Heart left ventricle (tissue), 16 donors: Measurements from ENCODE around the gene SLC41A1. TPM values are rescaled to one million over a fixed set of nuclear protein-coding genes. Genes with fewer than 3 reads are reported as not detected.

Source experiments
- ATAC-seq, 4 donors: fragments of 200-7000 bp; cut with Tn5 transposase; one replicate each; pipeline ENCODE4 v1.9.1; 2020 to 2022; ENCODE audit warnings: moderate library complexity in 4 of 4, mild to moderate bottlenecking in 3 of 4, moderate number of reproducible peaks in 1 of 4
- DNase-seq, 5 donors: peaks; one replicate each; pipeline ENCODE4 v3.0.0-alpha.2; 2020
- H3K27ac ChIP-seq, 12 donors: fragments of 200-600 bp; sonication (generic) in 4 of 12; one replicate each; pipeline versions ENCODE4 v1.5.0 to v1.8.0; 2016 to 2022; ENCODE audit warnings: mild to moderate bottlenecking in 2 of 12
- H3K27me3 ChIP-seq, 9 donors: fragments of 200-600 bp; sonication (generic) in 2 of 9; one replicate each; pipeline versions ENCODE4 v1.5.1 to v1.8.0; 2016 to 2022; ENCODE audit warnings: mild to moderate bottlenecking in 3 of 9
- H3K36me3 ChIP-seq, 9 donors: fragments of 200-600 bp; sonication (generic) in 2 of 9; one replicate each; pipeline versions ENCODE4 v1.5.0 to v1.8.0; 2018 to 2022; ENCODE audit warnings: mild to moderate bottlenecking in 2 of 9
- H3K4me1 ChIP-seq, 12 donors: fragments of 200-600 bp; sonication (generic) in 4 of 12; one replicate each; pipeline versions ENCODE4 v1.5.0 to v1.8.0; 2016 to 2022; ENCODE audit warnings: mild to moderate bottlenecking in 3 of 12
- H3K4me3 ChIP-seq, 12 donors: fragments of 200-600 bp; sonication (generic) in 4 of 12; one replicate each; pipeline versions ENCODE4 v1.5.0 to v1.8.0; 2017 to 2022; ENCODE audit warnings: mild to moderate bottlenecking in 9 of 12, moderate library complexity in 4 of 12
- H3K9me3 ChIP-seq, 12 donors: fragments of 200-600 bp; sonication (generic) in 4 of 12; one replicate each; pipeline versions ENCODE4 v1.5.0 to v1.8.0; 2016 to 2022; ENCODE audit warnings: mild to moderate bottlenecking in 1 of 12
- CTCF ChIP-seq, 12 donors: fragments of 200-600 bp; sonication (generic) in 4 of 12; IDR thresholded peaks; one replicate each; pipeline versions ENCODE4 v1.5.0 to v1.8.0; 2018 to 2022; ENCODE audit warnings: antibody characterized with exemption in 12 of 12, mild to moderate bottlenecking in 5 of 12
- POLR2A ChIP-seq, 2 donors: fragments of 450-650 bp; IDR thresholded peaks; one replicate each; pipeline ENCODE4 v1.6.1; 2017; ENCODE audit warnings: antibody characterized with exemption in 2 of 2, mild to moderate bottlenecking in 2 of 2, moderate library complexity in 2 of 2
- WGBS, 4 donors: extraction: QIAGEN DNeasy Blood & Tissue Kit in 2 of 4; methylation state at CpG; one replicate each; pipeline versions ENCODE4 v1.1.5 to v1.1.7; 2013 to 2018; 5-methylcytosine and 5-hydroxymethylcytosine counted together
- intact Hi-C, 10 donors: fragments of 100-400 bp; cut with DNase I; formaldehyde crosslinking; loops; one replicate each; pipeline versions ENCODE4 v1.11.1 to v1.14.2; 2022
- polyA plus RNA-seq, 2 donors: library from polyadenylated mRNA; stranded (reverse); fragments of 200-250 nt; gene quantifications; one replicate each; pipeline ENCODE4 v1.2.3, GENCODE V29; 2013
- total RNA-seq, 9 donors: library from RNA; depleted of rRNA in 2 of 9; stranded (reverse); fragments of >200 nt in 2 of 9; fragmentation: NEBNext Ultra II Directional in 3 of 9; extraction: Animal tissue kit (Norgen Biotek cat#: 25700) in 3 of 9; gene quantifications; one replicate each; pipeline versions ENCODE4 v1.1.0 to v1.2.4, GENCODE V29; 2016 to 2023
- donor health status: ischemic (EF 13 %, LVEDD 7.1; RV severe dilation, severe dysfunction).
- donor health status: healthy with polysubstance abuse.
- donor health status: DM: no; HTN: yes; CAD: no.
- donor health status: DM: no; HTN: no; CAD: no.
- donor health status: ischemic (EF 25% LVEDD 6.9; RV normal size, moderate dysfunction).
- donor health status: ischemic (EF 25% LVEDD 5.7; RV mildly dilated, moderate dysfunction).
- donor health status: healthy.
- donor health status: DM: yes; HTN: yes; CAD: no.
- donor health status: ischemic (EF 35%, LVEDD 5.7; RV mildly dilated, moderate dysfunction).
- donor health status: nonischemic (EF 11% LVEDD 7.7; RV severe dilation, severe dysfunction).
- donor health status: DM: yes; HTN: yes; CAD: no.
- donor health status: PGD.
- donor health status: ischemic (EF 29% LVEDD 5.4; RV normal size, mild dysfunction).
- donor health status: nonischemic (EF 23%, LVEDD 6.1; RV moderate dilation, normal function).

SLC41A1 gene
- total and polyA plus RNA-seq, 11 donors: 146 to 442 (median 298) TPM

DNA sequence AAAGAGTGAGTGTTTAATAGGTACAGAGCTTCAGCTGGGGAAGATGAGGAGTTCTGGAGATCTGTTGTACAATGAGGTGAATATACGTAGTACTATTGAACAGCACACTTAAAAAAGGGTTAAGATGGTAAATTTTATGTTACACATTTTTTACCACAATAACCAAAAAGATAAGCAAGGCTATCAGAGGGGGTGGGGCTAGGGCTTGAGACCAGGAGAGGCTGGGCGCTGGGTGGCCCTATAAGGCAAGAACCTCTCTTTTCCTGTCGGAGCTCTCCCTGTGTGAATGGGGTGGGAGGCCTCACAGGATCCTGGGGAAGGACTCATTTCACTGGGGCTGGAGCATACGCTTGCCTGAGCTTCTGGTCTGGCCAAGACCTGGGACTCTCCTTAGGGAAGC is 9.0 kb downstream of the SLC41A1 start:
- Histone ChIP-seq H3K4me3 (peak overlapping the region in 4 of 12 donors; percentile 10 to 69 (median 29)), H3K27me3 (no peaks in the 10 kb centered on the region), H3K4me1 (peaks cover 0 to 91% (median 52%) of the 10 kb centered on the region in 12 donors), H3K9me3 (no peaks in the 10 kb centered on the region), H3K36me3 (peaks cover 2 to 47% (median 24%) of the 10 kb centered on the region in 9 donors), H3K27ac (peak overlapping the region in 4 of 12 donors; percentile 8 to 44 (median 22))
- TF ChIP-seq CTCF (IDR thresholded peaks at IDR 0.05) (no peak), POLR2A (IDR thresholded peaks at IDR 0.05) (no peak)
- no peak for DNase-seq
- ATAC-seq: no peak
- 49 to 63% (median 51%) methylated on average over 3 to 4 of the region's 4 CpGs for WGBS, 4 donors
- intact Hi-C loops: no loop called here

- TF ChIP-seq POLR2A (IDR thresholded peaks at IDR 0.05) (no peak), CTCF (IDR thresholded peaks at IDR 0.05) (no peak)
- intact Hi-C loops: no loop called here
- Histone ChIP-seq H3K4me3 (peak overlapping the region in 1 of 12 donors; percentile 11), H3K27ac (peak overlapping the region in 9 of 12 donors; percentile 3 to 67 (median 54)), H3K9me3 (no peaks in the 10 kb centered on the region), H3K4me1 (peaks cover 0 to 88% (median 47%) of the 10 kb centered on the region in 12 donors), H3K36me3 (peaks cover 2 to 61% (median 39%) of the 10 kb centered on the region in 9 donors), H3K27me3 (no peaks in the 10 kb centered on the region)
- 71 to 79% (median 73%) methylated on average over 6 to 8 of the region's 8 CpGs for WGBS, 4 donors
- ATAC-seq (peak in 3 of 4 donors; percentile 37 to 69 (median 57)), DNase-seq (peak in 1 of 5 donors; percentile 46)
Measured at GRCh38 chr1:205802060-205802459, 10.9 kb downstream of the SLC41A1 start.

GRCh38 chr1:205800981-205801703 is 11.9 kb downstream of the SLC41A1 start:
- intact Hi-C loops: no loop called here
- ATAC-seq: peak in 3 of 4 donors; percentile 23 to 50 (median 46)
- WGBS, 4 donors: 39 to 67% (median 54%) methylated on average over 7 of the region's 7 CpGs
- H3K4me1 ChIP-seq: peaks cover 0 to 79% (median 39%) of the 10 kb centered on the region in 12 donors
- TF ChIP-seq CTCF (IDR thresholded peaks at IDR 0.05) (no peak), POLR2A (IDR thresholded peaks at IDR 0.05) (no peak)
- no peaks in the 10 kb centered on the region for H3K27me3 ChIP-seq
- no peak for DNase-seq
- H3K4me3 ChIP-seq: peak overlapping the region in 1 of 12 donors; percentile 16
- H3K9me3 ChIP-seq: no peaks in the 10 kb centered on the region
- H3K36me3 ChIP-seq: peaks cover 2 to 64% (median 48%) of the 10 kb centered on the region in 9 donors
- H3K27ac ChIP-seq: peak overlapping the region in 11 of 12 donors; percentile 32 to 67 (median 54)

GRCh38 chr1:205800427-205800826 is 12.6 kb downstream of the SLC41A1 start:
- ATAC-seq (peak in 3 of 4 donors; percentile 19 to 51 (median 19)), DNase-seq (peak in 1 of 5 donors; percentile 43)
- H3K36me3 ChIP-seq: peaks cover 2 to 64% (median 55%) of the 10 kb centered on the region in 9 donors
- 49 to 71% (median 61%) methylated on average over 7 of the region's 7 CpGs for WGBS, 4 donors
- no peak overlapping the region for H3K4me3 ChIP-seq
- intact Hi-C loops: no loop called here
- no peak for TF ChIP-seq CTCF (IDR thresholded peaks at IDR 0.05)
- no peak for TF ChIP-seq POLR2A (IDR thresholded peaks at IDR 0.05)
- no peaks in the 10 kb centered on the region for H3K9me3 ChIP-seq
- H3K27me3 ChIP-seq: no peaks in the 10 kb centered on the region
- H3K27ac ChIP-seq: peak overlapping the region in 9 of 12 donors; percentile 13 to 67 (median 58)
- peaks cover 0 to 72% (median 32%) of the 10 kb centered on the region in 12 donors for H3K4me1 ChIP-seq
